GM19324 (cell line): ENCODE results near the gene FHOD3.

ENCODE experiments used
- ATAC-seq: cut with Tn5 transposase; IDR thresholded peaks from one replicate; pipeline ENCODE4 v1.9.1; 2021; ENCODE audit warnings: mild to moderate bottlenecking, moderate library complexity; ENCODE audit not compliant: unreplicated experiment, low FRiP score

FHOD3 gene

GRCh38 chr18:36672437-36673344 is 375.2 kb downstream of the FHOD3 start:
- peak; percentile 63 for ATAC-seq

GRCh38 chr18:36673452-36673851 is 375.9 kb downstream of the FHOD3 start:
- ATAC-seq, result no peak

GRCh38 chr18:36675076-36675475 is 377.6 kb downstream of the FHOD3 start:
- ATAC-seq, result no peak

- ATAC-seq, result no peak
Observed at GRCh38 chr18:36675542-36675941, 378.0 kb downstream of the FHOD3 start.

GRCh38 chr18:36676629-36677028 is 379.1 kb downstream of the FHOD3 start:
- ATAC-seq, result no peak

GRCh38 chr18:36680042-36680441 is 382.5 kb downstream of the FHOD3 start:
- no peak for ATAC-seq

- ATAC-seq, result no peak
Observed at GRCh38 chr18:36685580-36685979, 388.1 kb downstream of the FHOD3 start.

- no peak for ATAC-seq
Observed at GRCh38 chr18:36688020-36688965, 390.8 kb downstream of the FHOD3 start.

GRCh38 chr18:36692371-36692770 is 394.9 kb downstream of the FHOD3 start:
- ATAC-seq, result no peak

- ATAC-seq, result no peak
Observed at GRCh38 chr18:36692921-36693332, 395.4 kb downstream of the FHOD3 start.

GRCh38 chr18:36693931-36694620 is 396.6 kb downstream of the FHOD3 start:
- no peak for ATAC-seq

- no peak for ATAC-seq
Observed at GRCh38 chr18:36695806-36696205, 398.3 kb downstream of the FHOD3 start.

GRCh38 chr18:36697905-36698304 is 400.4 kb downstream of the FHOD3 start:
- ATAC-seq, result no peak

GRCh38 chr18:36700955-36701354 is 403.4 kb downstream of the FHOD3 start:
- no peak for ATAC-seq

- ATAC-seq, result no peak
Observed at GRCh38 chr18:36702401-36703013, 405.0 kb downstream of the FHOD3 start.

GRCh38 chr18:36704156-36704555 is 406.6 kb downstream of the FHOD3 start:
- ATAC-seq, result no peak

- ATAC-seq, result no peak
Observed at GRCh38 chr18:36706134-36706881, 408.8 kb downstream of the FHOD3 start.

GRCh38 chr18:36708366-36708765 is 410.9 kb downstream of the FHOD3 start:
- no peak for ATAC-seq

- no peak for ATAC-seq
Observed at GRCh38 chr18:36709315-36709714, 411.8 kb downstream of the FHOD3 start.
